Activated CD4-positive, alpha-beta T cell treated with anti-CD3 and anti-CD28 coated beads, Interleukin-2, Interleukin-4, amounts not matched to agents 100 ng/mL and 50 ng/mL, durations not matched to agents 16 hours and 8 hours (primary cell): Measurements from ENCODE around the gene PRSS16.
"Not testable (repeated sequence)": the region's sequence is repeated elsewhere in the genome, so short reads cannot be mapped to it uniquely, and the experiment has no call there.

Source experiments
- DNase-seq: peaks from one replicate; pipeline ENCODE4 v3.0.0-alpha.2; 2020; ENCODE audit warnings: low spot score

Gene PRSS16

GRCh38 chr6:27242589-27243265, 4.8 kb upstream of the PRSS16 start:
- no peak for DNase-seq

GRCh38 chr6:27248783-27249182, 1.3 kb downstream of the PRSS16 start:
- DNase-seq: no peak

GRCh38 chr6:27250277-27251111, 3.0 kb downstream of the PRSS16 start:
- no peak for DNase-seq

- DNase-seq: peak; percentile 80
Observed at GRCh38 chr6:27251112-27251605, 3.7 kb downstream of the PRSS16 start.

GRCh38 chr6:27251606-27252251, 4.2 kb downstream of the PRSS16 start:
- peak; percentile 81 for DNase-seq

- DNase-seq: no peak
Observed at GRCh38 chr6:27254566-27254965, 7.1 kb downstream of the PRSS16 start.

GRCh38 chr6:27255866-27256265, 8.4 kb downstream of the PRSS16 start:
- no peak for DNase-seq

GRCh38 chr6:27260369-27260768, 12.9 kb downstream of the PRSS16 start:
- DNase-seq: no peak

GRCh38 chr6:27260836-27261375, 13.4 kb downstream of the PRSS16 start:
- DNase-seq: no peak

- no peak for DNase-seq
Observed at GRCh38 chr6:27263886-27264285, 16.4 kb downstream of the PRSS16 start.

GRCh38 chr6:27267003-27267402, 19.5 kb downstream of the PRSS16 start:
- not testable (repeated sequence) for DNase-seq

GRCh38 chr6:27267857-27268434, 20.4 kb downstream of the PRSS16 start:
- DNase-seq: no peak

GRCh38 chr6:27268803-27269202, 21.3 kb downstream of the PRSS16 start:
- no peak for DNase-seq

- DNase-seq: no peak
Observed at GRCh38 chr6:27273783-27274182, 26.3 kb downstream of the PRSS16 start.

- DNase-seq: peak; percentile 58
Observed at GRCh38 chr6:27275025-27275956, 27.8 kb downstream of the PRSS16 start.

GRCh38 chr6:27279513-27280063, 32.1 kb downstream of the PRSS16 start:
- no peak for DNase-seq

- peak; percentile 80 for DNase-seq
Observed at GRCh38 chr6:27280064-27280539, 32.6 kb downstream of the PRSS16 start.

- DNase-seq: no peak
Observed at GRCh38 chr6:27280540-27281000, 33.1 kb downstream of the PRSS16 start.

- no peak for DNase-seq
Observed at GRCh38 chr6:27281105-27281539, 33.6 kb downstream of the PRSS16 start.

GRCh38 chr6:27281569-27281968, 34.1 kb downstream of the PRSS16 start:
- no peak for DNase-seq
